Measurements from ENCODE around the gene PCNX2. TPM values are rescaled to one million over a fixed set of nuclear protein-coding genes. Genes with fewer than 3 reads are reported as not detected.

Gene PCNX2
- total and polyA plus RNA-seq, 2 experiments from 2014 or later, result 42.9 to 88.3 TPM

DNA sequence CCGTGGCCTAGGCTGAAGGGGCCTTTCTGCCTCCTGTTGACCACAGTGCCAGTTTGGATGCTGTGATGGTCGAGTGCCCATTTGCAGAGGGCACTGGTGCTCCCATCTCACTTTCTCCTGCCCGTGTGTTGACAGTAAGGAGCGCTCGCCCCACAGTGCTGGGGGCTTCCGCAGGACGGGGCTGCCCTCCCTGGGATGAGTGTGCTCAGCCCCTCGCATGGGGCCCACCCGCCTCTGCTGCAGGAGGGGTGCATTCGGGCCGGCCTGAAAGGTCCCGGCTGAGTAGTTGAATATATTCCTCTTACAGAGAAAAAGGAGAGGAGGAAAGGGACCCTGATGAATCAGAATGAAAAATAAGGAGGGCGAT lies 307.8 kb downstream of the PCNX2 start:
- ATAC-seq (no peak), DNase-seq (ENCODE audit: low spot score) (no peak)

More for the DNA sequence above, 307.8 kb downstream of the PCNX2 start:
- Histone ChIP-seq H3K4me1 (ENCODE audit: insufficient read depth) (no peaks in the 10 kb centered on the region), H4K20me1 (replicated peaks; ENCODE audit: insufficient read depth) (no peaks in the 10 kb centered on the region), H3K4me2 (no peak overlapping the region), H2AFZ (no peak overlapping the region), H3K79me2 (replicated peaks; ENCODE audit: insufficient read depth) (no peaks in the 10 kb centered on the region), H3K27me3 (ENCODE audit: insufficient read depth) (no peaks in the 10 kb centered on the region), H3F3A (replicated peaks; ENCODE audit: low read depth) (no peaks in the 10 kb centered on the region), H3K27ac (ENCODE audit: low read depth) (no peak overlapping the region), H3K36me3 (ENCODE audit: insufficient read depth) (peaks cover 3% of the 10 kb centered on the region), H3K4me3 (no peak overlapping the region), H3K9me2 (ENCODE audit: insufficient read depth) (no peaks in the 10 kb centered on the region)
- Mint-ChIP-seq H3K27me3 (ENCODE audit: insufficient read depth, low read depth, poor library complexity) (peaks cover 15% of the 10 kb centered on the region), H3K27ac (no peak overlapping the region), H3K36me3 (ENCODE audit: low read depth) (peaks cover 43% of the 10 kb centered on the region), H3K4me1 (no peaks in the 10 kb centered on the region), H3K9me3 (peaks cover 3% of the 10 kb centered on the region), H3K4me3 (no peak overlapping the region)
- no peak for TF ChIP-seq EZH2 (IDR thresholded peaks at IDR 0.05; ENCODE audit: low read depth, unreplicated experiment)
- TF ChIP-seq, protein P1, sequence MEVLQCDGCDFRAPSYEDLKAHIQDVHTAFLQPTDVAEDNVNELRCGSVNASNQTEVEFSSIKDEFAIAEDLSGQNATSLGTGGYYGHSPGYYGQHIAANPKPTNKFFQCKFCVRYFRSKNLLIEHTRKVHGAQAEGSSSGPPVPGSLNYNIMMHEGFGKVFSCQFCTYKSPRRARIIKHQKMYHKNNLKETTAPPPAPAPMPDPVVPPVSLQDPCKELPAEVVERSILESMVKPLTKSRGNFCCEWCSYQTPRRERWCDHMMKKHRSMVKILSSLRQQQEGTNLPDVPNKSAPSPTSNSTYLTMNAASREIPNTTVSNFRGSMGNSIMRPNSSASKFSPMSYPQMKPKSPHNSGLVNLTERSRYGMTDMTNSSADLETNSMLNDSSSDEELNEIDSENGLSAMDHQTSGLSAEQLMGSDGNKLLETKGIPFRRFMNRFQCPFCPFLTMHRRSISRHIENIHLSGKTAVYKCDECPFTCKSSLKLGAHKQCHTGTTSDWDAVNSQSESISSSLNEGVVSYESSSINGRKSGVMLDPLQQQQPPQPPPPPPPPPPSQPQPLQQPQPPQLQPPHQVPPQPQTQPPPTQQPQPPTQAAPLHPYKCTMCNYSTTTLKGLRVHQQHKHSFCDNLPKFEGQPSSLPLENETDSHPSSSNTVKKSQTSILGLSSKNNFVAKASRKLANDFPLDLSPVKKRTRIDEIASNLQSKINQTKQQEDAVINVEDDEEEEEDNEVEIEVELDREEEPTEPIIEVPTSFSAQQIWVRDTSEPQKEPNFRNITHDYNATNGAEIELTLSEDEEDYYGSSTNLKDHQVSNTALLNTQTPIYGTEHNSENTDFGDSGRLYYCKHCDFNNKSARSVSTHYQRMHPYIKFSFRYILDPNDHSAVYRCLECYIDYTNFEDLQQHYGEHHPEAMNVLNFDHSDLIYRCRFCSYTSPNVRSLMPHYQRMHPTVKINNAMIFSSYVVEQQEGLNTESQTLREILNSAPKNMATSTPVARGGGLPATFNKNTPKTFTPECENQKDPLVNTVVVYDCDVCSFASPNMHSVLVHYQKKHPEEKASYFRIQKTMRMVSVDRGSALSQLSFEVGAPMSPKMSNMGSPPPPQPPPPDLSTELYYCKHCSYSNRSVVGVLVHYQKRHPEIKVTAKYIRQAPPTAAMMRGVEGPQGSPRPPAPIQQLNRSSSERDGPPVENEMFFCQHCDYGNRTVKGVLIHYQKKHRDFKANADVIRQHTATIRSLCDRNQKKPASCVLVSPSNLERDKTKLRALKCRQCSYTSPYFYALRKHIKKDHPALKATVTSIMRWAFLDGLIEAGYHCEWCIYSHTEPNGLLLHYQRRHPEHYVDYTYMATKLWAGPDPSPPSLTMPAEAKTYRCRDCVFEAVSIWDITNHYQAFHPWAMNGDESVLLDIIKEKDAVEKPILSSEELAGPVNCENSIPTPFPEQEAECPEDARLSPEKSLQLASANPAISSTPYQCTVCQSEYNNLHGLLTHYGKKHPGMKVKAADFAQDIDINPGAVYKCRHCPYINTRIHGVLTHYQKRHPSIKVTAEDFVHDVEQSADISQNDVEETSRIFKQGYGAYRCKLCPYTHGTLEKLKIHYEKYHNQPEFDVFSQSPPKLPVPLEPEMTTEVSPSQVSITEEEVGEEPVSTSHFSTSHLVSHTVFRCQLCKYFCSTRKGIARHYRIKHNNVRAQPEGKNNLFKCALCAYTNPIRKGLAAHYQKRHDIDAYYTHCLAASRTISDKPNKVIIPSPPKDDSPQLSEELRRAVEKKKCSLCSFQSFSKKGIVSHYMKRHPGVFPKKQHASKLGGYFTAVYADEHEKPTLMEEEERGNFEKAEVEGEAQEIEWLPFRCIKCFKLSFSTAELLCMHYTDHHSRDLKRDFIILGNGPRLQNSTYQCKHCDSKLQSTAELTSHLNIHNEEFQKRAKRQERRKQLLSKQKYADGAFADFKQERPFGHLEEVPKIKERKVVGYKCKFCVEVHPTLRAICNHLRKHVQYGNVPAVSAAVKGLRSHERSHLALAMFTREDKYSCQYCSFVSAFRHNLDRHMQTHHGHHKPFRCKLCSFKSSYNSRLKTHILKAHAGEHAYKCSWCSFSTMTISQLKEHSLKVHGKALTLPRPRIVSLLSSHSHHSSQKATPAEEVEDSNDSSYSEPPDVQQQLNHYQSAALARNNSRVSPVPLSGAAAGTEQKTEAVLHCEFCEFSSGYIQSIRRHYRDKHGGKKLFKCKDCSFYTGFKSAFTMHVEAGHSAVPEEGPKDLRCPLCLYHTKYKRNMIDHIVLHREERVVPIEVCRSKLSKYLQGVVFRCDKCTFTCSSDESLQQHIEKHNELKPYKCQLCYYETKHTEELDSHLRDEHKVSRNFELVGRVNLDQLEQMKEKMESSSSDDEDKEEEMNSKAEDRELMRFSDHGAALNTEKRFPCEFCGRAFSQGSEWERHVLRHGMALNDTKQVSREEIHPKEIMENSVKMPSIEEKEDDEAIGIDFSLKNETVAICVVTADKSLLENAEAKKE (CRISPR knock-in tag; IDR thresholded peaks at IDR 0.05), result no peak
